CD4-positive, alpha-beta T cell treated with Interferon alpha-2 for 1 hour (primary cell): ENCODE results near the gene C3orf70.
"Not testable (repeated sequence)": the region's sequence is repeated elsewhere in the genome, so short reads cannot be mapped to it uniquely, and the experiment has no call there.

ENCODE experiments used
- DNase-seq, 2 donors: peaks; one replicate each; pipeline ENCODE4 v3.0.0-alpha.2; 2020 to 2022

The C3orf70 gene

DNA sequence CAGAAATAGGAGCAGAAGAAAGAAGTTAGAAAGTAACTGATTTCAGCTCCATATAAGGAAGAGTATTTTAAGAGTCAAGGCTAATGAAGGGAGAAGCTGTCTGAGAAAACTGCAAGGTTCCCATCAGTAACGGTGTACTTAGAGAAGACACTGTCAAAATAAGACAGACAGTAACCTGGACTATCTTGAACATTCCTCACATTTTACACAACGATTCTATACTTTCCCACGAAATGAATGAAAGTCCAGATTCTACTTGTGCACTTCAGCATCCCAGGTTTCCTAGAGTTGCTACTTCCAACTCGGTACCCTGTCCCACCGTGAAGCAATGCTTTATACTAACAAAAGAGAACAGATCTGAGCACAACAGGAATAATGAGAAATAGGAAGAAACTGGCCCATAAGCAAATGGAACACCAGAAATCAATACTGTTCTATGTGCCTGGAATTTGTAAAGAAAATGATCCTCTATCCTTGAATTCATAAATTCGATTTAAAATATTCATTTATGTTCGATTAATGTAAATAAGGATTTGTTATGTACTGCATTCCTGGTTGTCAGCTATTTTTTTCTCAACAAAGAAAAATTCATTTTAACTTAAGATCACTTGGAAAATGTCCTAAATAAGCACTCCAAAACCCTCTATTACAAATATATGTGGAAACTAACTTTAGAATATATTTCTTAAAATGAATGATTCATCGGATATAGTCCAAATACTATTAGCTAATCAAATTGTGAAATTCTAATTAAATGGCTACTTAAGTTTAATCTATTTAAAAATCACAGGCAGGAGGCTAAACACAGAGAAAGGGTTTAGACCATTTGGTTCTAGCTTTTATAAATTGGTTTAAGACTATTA, 1.5 kb downstream of the C3orf70 start:
- no peak for DNase-seq

DNA sequence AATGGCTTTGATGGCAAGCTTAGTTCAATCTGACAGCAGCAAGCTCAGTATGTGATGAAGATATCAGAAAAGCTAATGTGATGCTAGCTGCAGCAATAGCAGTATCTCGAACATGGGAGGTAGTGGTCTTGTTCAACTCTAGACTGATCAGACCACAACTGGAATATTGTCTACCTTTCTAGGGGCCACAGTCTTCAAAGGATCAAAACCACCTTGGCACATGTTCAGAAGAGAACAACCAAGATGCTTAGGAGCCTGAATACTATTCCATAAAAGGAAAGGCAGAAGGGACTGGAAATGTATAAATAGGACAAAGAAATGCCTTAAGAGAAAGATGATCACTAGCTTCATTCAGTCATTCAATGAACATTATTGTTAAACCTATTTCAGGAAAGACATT, 2.3 kb downstream of the C3orf70 start:
- no peak for DNase-seq

DNA sequence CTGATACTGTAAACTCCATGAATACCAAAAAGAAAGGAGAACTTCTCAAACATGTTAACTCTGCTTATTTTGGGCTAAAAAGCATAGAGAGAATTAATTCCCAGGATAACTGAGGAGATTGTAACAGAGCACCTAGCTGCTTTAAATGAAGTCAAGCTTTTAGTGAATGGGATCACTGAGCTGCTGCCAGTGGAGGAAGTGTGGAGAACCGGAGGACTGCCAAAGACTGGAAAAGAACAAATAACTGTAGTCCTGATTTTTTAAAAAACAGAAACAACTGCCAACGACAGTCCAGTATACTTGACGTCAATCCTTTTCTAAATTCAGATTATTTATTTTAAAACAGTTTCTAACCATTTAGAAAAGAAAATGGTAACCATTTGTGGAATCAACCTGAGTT, 3.3 kb downstream of the C3orf70 start:
- no peak for DNase-seq

DNA sequence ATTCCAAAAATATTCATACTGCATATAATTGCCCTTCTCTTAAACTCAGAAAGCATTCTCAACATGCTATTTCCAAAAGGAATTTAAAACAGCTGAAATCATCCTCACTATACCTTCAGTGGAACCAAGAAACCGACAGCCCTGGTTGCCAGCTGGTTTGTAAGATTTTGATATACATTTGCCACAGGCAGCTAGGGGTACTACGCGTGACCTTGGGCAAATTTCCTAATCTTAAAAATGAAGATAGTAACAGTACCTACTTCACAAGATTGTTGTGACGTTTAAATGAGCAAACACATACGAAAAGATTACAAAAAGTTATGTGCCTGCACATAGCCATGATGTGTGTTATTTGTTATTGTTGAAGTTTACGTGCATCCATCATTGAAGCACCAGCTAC, 7.3 kb downstream of the C3orf70 start:
- DNase-seq, result no peak

DNA sequence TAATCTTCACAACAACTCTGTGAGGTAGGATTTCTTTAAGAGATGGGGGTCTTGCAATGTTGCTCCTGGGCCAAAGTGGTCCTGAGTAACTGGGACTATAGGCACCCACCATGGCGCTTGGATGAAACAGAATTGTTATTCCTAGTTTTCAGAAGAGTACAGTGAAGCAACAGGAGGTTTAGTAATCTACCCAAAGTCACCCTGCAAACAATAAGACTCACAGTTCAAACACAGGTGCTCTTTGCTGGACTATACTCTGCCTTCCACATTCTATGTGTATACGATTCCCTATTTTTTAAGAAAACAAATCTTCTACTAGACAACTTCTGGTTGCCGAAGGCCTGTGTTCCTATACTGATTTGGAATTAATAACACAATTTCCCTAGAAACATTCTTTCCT, 8.1 kb downstream of the C3orf70 start:
- no peak for DNase-seq

DNA sequence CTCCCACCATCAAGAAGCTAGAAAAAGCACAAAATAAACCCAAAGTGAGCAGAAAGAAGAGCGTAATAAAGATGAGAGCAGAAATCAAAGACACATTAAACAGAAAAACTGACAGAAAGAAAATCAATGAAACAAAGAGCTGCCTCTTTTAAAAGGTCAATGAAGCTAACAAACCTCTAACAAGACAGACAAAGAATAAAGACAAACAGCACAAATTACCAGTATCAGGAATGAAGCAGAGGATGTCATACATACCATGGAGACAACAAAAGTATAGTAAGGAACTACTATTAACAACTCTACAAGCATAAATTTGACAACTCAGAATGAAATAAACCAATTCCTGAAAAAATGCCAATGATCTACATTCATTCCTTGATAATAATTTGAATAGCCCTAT, 15.0 kb downstream of the C3orf70 start:
- no peak for DNase-seq

DNA sequence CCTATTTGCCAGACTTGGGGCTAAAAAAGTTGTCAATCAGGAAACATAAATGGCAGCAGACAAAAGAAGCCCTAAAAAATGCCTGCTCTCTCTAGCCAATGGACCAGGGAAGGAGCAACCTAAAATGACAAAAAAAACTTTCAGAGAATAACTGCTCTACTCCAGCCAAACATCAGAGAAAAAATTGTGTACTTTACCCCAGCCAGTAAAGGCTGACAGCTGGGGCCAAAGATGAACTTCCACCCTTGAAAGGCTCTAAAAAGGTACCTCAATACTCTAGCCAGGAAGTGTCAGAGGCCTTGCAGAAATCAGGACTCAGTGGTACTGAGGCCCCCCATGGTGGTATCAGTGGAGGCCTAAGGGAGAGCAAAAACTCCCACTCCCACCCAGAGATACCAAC, 18.4 kb downstream of the C3orf70 start:
- DNase-seq, result no peak

DNA sequence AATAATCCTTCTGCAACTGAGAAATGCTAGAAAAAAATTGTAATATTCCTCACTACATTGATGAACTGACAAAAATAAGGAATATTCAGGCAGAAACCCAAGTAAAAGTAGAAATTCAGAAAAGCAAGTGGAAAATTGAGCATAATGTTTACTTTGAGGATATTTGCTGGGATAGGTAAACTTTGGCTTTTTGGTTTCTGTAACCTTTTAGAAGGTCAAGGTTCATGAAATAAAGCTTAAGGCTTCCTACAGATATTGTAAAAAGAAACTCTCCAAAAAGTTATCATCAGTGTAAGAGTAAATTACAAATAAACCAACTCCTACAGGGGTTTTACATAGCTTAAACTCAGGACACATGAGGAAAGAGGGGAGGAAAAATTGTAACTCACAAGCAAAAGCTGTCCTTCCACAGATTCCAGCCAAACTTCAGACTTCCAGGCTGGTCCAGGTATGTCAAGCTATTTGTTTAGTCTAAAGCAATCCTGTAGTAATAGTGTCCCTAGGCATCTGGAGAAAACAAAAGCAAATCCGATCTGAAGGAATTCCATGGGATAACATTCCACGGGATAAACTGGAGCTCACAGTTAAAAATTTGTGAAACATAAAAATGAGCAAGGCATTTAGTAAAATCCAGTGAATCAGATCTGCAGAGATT, 21.1 kb downstream of the C3orf70 start:
- DNase-seq, result no peak

DNA sequence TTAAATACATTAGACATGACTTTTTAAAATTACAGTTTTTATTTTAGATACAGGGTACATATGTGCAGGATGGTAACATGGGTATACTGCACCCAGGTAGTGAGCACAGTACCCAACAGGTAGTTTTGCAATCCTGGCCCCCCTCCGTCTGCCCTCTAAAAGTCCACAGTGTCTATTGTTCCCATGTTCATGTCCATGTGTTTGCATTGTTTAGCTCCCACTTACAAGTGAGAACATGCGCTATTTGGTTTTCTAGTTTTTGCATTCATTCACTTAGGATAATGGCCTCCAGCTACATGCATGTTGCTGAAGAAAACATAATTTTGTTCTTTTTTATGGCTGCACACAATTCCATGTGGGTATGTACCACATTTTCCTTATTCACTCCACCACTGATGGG, 23.8 kb downstream of the C3orf70 start:
- DNase-seq, result no peak

DNA sequence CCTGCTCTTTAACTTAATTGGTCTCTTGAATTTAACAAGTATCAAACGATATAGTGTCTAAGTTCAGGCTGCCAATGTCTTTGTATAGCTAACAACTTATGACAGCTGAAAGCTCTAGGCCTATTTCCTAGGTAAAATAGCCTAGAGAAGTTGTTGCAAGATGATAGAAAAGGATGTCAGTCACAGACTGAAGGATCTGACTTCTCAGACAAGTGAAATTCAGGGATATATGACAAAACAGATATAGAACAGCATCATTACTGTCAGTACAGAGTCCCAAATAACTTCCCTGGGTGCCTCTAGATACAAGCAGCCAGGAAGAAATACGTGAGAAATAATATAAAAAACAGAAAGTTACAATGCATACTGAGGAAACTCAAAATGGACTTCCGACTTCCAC, 26.7 kb downstream of the C3orf70 start:
- DNase-seq, result no peak

DNA sequence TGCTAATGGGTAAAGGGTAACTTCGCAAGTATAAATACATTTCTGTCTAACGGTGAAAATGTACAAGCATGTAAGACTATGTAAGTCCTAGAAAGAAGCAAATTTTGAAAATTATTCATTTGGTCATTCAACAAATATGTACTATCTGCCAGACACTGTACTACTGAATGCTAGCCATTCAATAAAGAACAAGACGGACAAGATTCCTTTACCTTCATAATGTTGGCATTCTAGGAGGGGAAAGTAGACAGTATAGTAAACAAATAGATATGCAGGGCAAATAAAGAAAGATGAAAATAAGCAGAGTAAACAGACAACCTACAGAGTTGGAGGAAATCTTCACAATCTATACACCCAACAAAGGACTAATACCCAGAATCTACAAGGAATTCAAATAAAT, 32.7 kb downstream of the C3orf70 start:
- DNase-seq, result no peak

DNA sequence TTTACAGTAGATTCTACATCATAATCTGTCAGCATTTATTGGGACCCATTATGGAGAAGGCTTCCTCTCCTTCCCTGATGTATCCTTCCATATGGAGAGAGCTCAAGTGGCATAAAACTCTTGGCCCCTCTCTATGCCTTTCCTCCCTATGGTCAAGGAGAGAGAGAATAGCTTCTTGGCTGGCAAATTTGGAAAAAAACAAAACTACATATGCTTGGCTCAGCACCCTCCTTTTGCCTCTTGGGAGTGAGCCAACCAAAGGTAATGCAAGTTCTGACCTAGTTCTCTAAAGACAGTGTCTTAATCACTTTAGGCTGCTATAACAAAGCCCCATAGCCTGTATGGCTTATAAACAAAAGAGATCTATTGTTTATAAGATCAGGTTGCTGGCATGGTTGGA, 37.5 kb downstream of the C3orf70 start:
- no peak for DNase-seq

DNA sequence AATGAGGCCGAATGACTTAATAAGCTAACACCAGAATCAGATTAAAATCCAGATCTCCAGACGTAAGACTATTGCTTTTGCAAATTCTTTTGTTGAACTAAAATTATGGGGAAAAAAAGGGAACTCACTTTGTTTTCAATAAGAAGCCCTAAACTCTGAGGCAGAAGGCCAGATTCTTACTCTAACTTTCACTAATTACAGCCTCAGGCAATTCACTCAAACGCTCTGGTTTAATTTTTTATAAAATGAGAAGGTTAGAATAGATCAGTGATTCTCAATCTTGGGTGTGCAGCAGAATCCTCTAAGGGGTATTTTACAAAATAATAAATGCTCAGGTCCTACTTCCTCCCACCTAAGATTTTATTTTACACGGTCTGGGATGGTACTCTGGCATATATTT, 38.1 kb downstream of the C3orf70 start:
- no peak for DNase-seq

DNA sequence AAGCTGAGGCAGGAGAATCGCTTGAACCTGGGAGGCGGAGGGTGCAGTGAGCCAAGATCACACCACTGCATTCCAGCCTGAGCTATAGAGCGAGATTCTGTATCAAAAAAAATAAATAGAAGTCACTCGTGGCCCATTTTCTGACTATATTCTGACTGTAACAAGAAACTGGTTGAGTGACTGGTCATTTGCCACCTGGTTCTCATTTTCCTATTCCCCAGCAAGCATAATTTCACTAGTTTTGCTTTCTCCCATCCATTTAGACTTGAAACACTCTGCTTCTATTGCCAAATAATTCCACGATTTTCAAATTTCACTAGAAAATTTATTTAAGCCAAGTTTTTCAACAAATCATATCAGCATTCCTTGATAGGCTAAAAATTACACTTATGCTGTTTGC, 40.7 kb downstream of the C3orf70 start:
- no peak for DNase-seq

DNA sequence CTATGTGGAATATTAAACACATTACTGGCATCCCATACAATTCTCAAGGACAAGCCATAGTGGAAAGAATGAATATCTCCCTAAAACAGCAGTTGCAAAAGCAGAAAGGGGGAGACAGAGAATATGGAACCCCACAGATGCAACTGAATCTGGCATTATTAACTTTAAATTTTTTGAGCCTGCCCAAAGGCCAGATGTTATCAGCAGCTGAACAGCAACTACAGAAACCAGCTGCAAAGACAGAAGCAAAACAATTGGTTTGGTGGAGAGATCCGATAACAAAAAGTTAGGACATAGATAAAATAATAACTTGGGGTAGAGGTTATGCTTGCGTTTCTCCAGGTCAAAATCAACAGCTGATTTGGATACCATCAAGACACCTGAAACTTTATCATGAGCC, 43.8 kb downstream of the C3orf70 start:
- not testable (repeated sequence) for DNase-seq

DNA sequence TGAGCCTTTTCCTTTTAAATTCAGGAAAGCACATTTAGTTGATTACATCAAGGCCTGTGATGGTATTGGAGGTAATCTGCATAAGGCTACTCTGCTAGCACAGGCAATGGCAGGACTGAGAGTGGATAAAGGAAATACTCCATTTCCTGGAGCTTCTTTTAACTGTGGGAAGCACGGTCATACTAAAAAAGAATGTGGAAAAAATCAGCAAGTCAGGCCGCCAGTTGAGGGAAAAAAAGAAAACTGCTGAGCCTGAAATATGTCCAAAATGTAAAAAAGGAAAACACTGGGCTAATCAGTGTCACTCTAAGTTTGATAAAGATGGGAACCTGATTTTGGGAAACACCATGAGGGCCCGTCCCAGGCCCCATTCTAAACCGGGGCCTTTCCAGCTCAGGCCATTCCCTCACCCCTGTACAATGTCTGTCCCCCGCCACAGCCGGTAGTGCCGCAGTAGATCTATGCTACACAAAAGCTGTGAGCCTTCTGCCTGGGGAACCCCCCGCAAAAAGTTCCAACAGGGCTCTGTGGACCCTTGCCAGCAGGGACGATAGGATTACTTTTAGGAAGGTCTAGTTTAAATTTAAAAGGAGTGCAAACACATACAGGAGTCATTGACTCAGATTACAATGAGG, 46.5 kb downstream of the C3orf70 start:
- DNase-seq, result not testable (repeated sequence)

DNA sequence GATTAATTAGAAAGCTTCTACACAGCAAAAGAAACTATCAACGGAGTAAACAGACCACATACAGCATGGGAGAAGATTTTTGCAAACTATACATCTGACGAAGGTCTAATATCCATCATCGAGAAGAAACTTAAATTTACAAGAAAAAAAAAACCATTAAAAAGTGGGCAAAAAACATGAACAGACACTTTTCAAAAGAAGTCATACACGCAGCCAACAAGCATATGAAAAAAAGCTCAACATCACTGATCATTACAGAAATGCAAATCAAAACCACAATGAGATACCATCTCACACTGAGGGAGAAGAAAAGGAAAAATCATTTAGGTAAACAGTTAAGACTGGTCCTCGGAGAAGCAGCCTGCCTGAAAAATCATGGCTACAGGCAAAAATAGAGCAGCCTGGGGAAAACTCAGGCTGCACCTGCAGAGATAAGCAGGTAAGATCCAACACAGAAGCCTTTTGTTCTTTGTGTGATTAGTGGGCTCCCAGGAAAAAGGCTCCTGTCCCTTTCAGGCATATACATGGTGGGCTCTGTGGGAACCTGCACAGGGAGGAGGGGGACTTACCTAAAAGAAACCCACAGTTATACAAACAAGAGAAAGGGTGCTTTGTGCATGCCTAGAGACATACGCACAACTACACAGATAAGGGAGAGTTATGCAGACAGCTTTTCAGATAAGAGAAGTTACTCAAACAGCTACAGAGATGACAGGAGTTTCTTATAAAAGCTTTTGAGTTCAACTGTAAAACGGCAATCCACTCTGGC, 49.3 kb downstream of the C3orf70 start:
- DNase-seq, result no peak

DNA sequence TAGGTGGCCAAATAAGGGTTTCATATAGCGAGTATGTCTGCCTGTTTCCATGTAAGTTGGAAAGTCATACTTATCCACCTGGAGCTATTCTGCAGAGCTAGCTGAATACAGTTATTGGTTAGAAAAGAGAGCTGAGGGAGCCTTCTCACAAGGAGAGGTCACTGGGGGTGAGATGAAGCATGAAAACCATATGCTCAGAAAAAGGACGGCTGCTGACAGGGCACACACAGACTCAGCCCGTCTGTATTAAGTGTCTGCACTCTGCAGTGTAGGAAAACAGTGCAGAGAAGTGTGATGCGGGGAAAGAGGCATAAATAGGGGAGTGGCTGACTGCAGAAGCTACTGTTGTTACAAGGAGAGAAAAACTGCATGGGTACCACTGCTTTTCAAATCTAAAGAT, 58.2 kb downstream of the C3orf70 start:
- no peak for DNase-seq

DNA sequence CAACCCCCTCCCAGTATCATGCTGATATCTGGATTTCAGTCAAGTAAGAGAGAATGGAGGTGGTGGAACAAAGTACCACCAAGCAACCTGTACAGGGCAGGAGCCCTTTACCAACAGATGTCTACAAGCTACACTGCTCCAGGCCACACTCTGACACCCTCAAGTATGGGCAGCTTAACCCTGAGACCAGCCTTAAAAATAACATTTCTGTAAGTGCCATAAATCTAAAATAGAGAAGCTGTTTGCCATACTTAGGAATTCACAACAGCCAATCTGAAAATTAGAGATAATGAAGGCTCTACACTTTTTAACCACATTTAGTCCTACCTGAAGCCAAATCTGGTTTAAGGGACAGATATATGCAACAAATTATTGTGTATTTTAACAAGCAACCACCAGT, 59.7 kb downstream of the C3orf70 start:
- no peak for DNase-seq

DNA sequence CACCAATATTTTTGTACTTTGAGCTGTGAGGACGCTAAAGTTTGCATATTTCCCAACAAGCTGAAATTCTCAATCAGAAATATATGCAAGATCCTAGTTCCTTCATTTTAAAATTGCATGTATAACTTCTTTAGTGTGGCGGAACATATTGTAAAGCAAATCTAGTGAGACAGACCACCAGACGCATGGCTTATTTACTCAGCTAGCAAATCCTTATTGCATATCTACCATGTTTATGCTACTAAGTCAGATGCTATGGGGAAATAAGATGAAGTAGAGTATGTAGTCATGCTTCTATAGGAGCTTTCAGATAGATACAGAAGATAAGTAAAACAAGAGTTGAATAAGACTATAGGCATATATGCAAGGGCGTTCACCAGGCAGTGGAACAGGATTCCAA, 62.0 kb downstream of the C3orf70 start:
- no peak for DNase-seq

DNA sequence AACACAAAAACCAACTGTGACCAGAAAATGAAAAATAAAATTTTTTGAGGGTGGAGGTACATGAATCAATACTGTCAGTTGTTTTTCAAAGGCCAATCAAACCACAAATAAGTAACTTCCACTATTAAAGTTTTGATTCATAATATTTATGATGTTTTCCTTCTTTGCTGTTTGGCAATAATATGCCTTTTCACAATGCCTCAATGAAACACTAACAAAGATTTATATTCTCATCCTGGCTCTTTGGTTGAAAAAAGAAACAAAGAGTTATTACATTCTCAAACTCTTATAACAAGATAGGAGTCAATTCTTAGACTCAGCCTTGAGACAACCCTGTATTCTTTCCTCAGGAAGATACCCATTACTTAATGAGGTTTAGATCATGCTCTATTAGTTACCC, 63.1 kb downstream of the C3orf70 start:
- no peak for DNase-seq

DNA sequence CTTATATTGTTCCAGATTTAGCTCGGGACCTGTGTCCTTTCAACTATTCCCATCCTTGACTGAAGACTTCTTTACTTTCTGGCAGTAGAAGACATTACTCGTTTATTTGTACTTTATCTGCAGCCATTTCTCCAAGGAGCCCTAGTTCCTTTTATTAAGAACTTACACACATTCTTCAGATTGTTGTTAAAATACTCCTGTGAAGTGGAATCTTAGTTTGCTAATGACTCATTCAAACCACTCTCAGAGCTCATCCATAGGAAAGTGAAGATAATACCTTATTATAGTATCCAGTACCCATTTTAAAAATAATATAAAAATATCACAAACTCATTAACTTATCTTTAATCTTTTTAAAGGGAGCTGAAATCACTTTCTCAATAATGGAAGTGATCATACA, 63.5 kb downstream of the C3orf70 start:
- DNase-seq, result no peak

DNA sequence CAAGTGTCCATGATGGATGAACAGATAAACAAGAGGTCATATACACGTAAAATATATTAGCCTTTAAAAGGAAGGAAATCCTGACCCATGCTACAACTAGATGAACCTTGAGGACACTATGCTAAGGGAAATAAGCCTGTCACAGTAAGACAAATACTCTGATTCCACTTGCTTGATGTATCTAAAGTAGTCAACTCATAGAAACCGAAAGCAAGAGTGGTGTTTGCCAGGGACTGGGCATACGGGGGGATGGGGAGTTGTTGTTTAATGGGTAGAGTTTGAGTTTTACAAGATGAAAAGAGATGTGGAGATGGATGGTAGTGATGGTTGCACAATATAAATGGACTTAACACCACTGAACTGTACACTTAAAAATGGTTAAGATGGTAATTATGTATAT, 65.4 kb downstream of the C3orf70 start:
- no peak for DNase-seq
